GM19328 (cell line): ENCODE results near the gene TRIP4.
A peak's percentile ranks its signal among the peaks of the same experiment; 100 is the strongest.
"Not testable (repeated sequence)": the region's sequence is repeated elsewhere in the genome, so short reads cannot be mapped to it uniquely, and the experiment has no call there.

Source experiments
- ATAC-seq: cut with Tn5 transposase; IDR thresholded peaks from one replicate; pipeline ENCODE4 v1.9.1; 2021; ENCODE audit warnings: mild to moderate bottlenecking, moderate library complexity; ENCODE audit not compliant: unreplicated experiment

The TRIP4 gene

GRCh38 chr15:64380130-64380870 is 7.3 kb upstream of the TRIP4 start:
- not testable (repeated sequence) for ATAC-seq

GRCh38 chr15:64381000-64381751 is 6.5 kb upstream of the TRIP4 start, which contains the start of gene PCLAF:
TSS of gene PCLAF (minus strand) at chr15:64381441. CDS start at chr15:64381371, 70 bp downstream.
- ATAC-seq: peak; percentile 96

- ATAC-seq: no peak
Measured at GRCh38 chr15:64383760-64384159, 3.9 kb upstream of the TRIP4 start.

- no peak for ATAC-seq
Measured at GRCh38 chr15:64386291-64386690, 1.3 kb upstream of the TRIP4 start.

GRCh38 chr15:64389036-64389435 is 1.4 kb downstream of the TRIP4 start:
- no peak for ATAC-seq

GRCh38 chr15:64392471-64392870 is 4.8 kb downstream of the TRIP4 start:
- ATAC-seq: not testable (repeated sequence)

- no peak for ATAC-seq
Measured at GRCh38 chr15:64396789-64397188, 9.2 kb downstream of the TRIP4 start.

- no peak for ATAC-seq
Measured at GRCh38 chr15:64398575-64398974, 10.9 kb downstream of the TRIP4 start.

GRCh38 chr15:64400583-64400982 is 12.9 kb downstream of the TRIP4 start:
- no peak for ATAC-seq

- no peak for ATAC-seq
Measured at GRCh38 chr15:64412216-64412615, 24.6 kb downstream of the TRIP4 start.

- ATAC-seq: no peak
Measured at GRCh38 chr15:64422697-64423096, 35.1 kb downstream of the TRIP4 start.

GRCh38 chr15:64423970-64424369 is 36.3 kb downstream of the TRIP4 start:
- no peak for ATAC-seq

GRCh38 chr15:64425221-64425620 is 37.6 kb downstream of the TRIP4 start:
- ATAC-seq: no peak

- no peak for ATAC-seq
Measured at GRCh38 chr15:64426845-64427465, 39.3 kb downstream of the TRIP4 start.

- no peak for ATAC-seq
Measured at GRCh38 chr15:64429448-64429847, 41.8 kb downstream of the TRIP4 start.

GRCh38 chr15:64430000-64430735 is 42.5 kb downstream of the TRIP4 start:
- no peak for ATAC-seq

- ATAC-seq: no peak
Measured at GRCh38 chr15:64437982-64438381, 50.3 kb downstream of the TRIP4 start.

- no peak for ATAC-seq
Measured at GRCh38 chr15:64438653-64439447, 51.2 kb downstream of the TRIP4 start.

- ATAC-seq: no peak
Measured at GRCh38 chr15:64441852-64442251, 54.2 kb downstream of the TRIP4 start.

GRCh38 chr15:64443016-64443415 is 55.4 kb downstream of the TRIP4 start:
- ATAC-seq: no peak
